Measurements from ENCODE around the gene TACR1. TPM values are rescaled to one million over a fixed set of nuclear protein-coding genes. Genes with fewer than 3 reads are reported as not detected.

Gene TACR1
- total and polyA plus RNA-seq, 2 donors (not counting 1 experiment from before 2014, with no cell fraction given), result 0.01 to 0.05 TPM

- no peak overlapping the region for H3K9ac ChIP-seq (ENCODE audit: low read length)
- no peak overlapping the region for H3K27ac Mint-ChIP-seq
- H3K9me3 Mint-ChIP-seq (ENCODE audit: insufficient read depth), result no peaks in the 10 kb centered on the region
- TF ChIP-seq EZH2 (IDR thresholded peaks at IDR 0.05; ENCODE audit: borderline replicate concordance, insufficient read depth, low read depth, low read length, poor library complexity, severe bottlenecking) (no peak), CTCF (IDR thresholded peaks at IDR 0.05) (no peak)
- peaks cover 7% of the 10 kb centered on the region for H3K27me3 Mint-ChIP-seq
- no peaks in the 10 kb centered on the region for H3K4me1 Mint-ChIP-seq
- H3K27ac ChIP-seq (ENCODE audit: low read length in 2 of 2), result no peak overlapping the region
- CTCF ChIA-PET, result no interaction called here
- no peaks in the 10 kb centered on the region for H3K9me3 ChIP-seq (ENCODE audit: control extremely low read depth in 1 of 3, control insufficient read depth in 2 of 3, insufficient read depth in 1 of 3, low read length in 2 of 3)
- DNase-seq, result no peak
- H3K27me3 ChIP-seq (replicated peaks in 1 of 4; ENCODE audit: control extremely low read depth in 1 of 4, control insufficient read depth in 3 of 4, insufficient read depth in 4 of 4, low read length in 3 of 4), result no peaks in the 10 kb centered on the region
- no peaks in the 10 kb centered on the region for H3K4me1 ChIP-seq (ENCODE audit: control insufficient read depth in 2 of 2, insufficient read depth in 2 of 2, low read length in 2 of 2)
- H3K4me3 ChIP-seq (ENCODE audit: control extremely low read depth in 1 of 5, extremely low read depth in 1 of 5, insufficient read depth in 1 of 5, low read depth in 2 of 5, low read length in 4 of 5), result no peak overlapping the region
- POLR2A ChIA-PET, result no interaction called here
- 100% methylated on average over 3 of the region's 4 CpGs for WGBS (ENCODE audit: insufficient coverage)
- H3K36me3 ChIP-seq (replicated peaks in 1 of 2; ENCODE audit: control extremely low read depth in 1 of 2, control insufficient read depth in 1 of 2, extremely low read depth in 1 of 2, insufficient read depth in 2 of 2, low read length in 1 of 2), result no peaks in the 10 kb centered on the region
- intact Hi-C loops (cut with micrococcal nuclease), result no loop called here
- H2AFZ ChIP-seq (ENCODE audit: insufficient read depth, low read depth, low read length, poor library complexity, severe bottlenecking), result no peak overlapping the region
- H3K4me3 Mint-ChIP-seq, result no peak overlapping the region
- H3K4me2 ChIP-seq (replicated peaks; ENCODE audit: low read depth, low read length, poor library complexity, severe bottlenecking), result no peak overlapping the region
- no peak for ATAC-seq (ENCODE audit: low read depth)
- no peaks in the 10 kb centered on the region for H4K20me1 ChIP-seq (ENCODE audit: control insufficient read depth, insufficient read depth, low read length, poor library complexity, severe bottlenecking)
- H3K79me2 ChIP-seq (ENCODE audit: control insufficient read depth, insufficient read depth, low read length), result no peaks in the 10 kb centered on the region
Measured at GRCh38 chr2:75224636-75225094, 25.3 kb upstream of the TACR1 start.

GRCh38 chr2:75222527-75222926, 23.2 kb upstream of the TACR1 start:
- no CpG with 5 or more reads among the region's 4 CpGs for WGBS (ENCODE audit: insufficient coverage)
- H3K27me3 Mint-ChIP-seq, result peaks cover 13% of the 10 kb centered on the region
- H3K27ac Mint-ChIP-seq, result no peak overlapping the region
- no peak for TF ChIP-seq EZH2 (IDR thresholded peaks at IDR 0.05; ENCODE audit: borderline replicate concordance, insufficient read depth, low read depth, low read length, poor library complexity, severe bottlenecking)
- no peak for TF ChIP-seq CTCF (IDR thresholded peaks at IDR 0.05)
- DNase-seq (no peak), ATAC-seq (ENCODE audit: low read depth) (no peak)
- no peaks in the 10 kb centered on the region for H4K20me1 ChIP-seq (ENCODE audit: control insufficient read depth, insufficient read depth, low read length, poor library complexity, severe bottlenecking)
- H3K4me3 Mint-ChIP-seq, result no peak overlapping the region
- POLR2A ChIA-PET, result no interaction called here
- CTCF ChIA-PET, result no interaction called here
- H3K9ac ChIP-seq (ENCODE audit: low read length), result no peak overlapping the region
- no peaks in the 10 kb centered on the region for H3K9me3 ChIP-seq (ENCODE audit: control extremely low read depth in 1 of 3, control insufficient read depth in 2 of 3, insufficient read depth in 1 of 3, low read length in 2 of 3)
- H3K36me3 ChIP-seq (replicated peaks in 1 of 2; ENCODE audit: control extremely low read depth in 1 of 2, control insufficient read depth in 1 of 2, extremely low read depth in 1 of 2, insufficient read depth in 2 of 2, low read length in 1 of 2), result no peaks in the 10 kb centered on the region
- no peak overlapping the region for H2AFZ ChIP-seq (ENCODE audit: insufficient read depth, low read depth, low read length, poor library complexity, severe bottlenecking)
- no peaks in the 10 kb centered on the region for H3K79me2 ChIP-seq (ENCODE audit: control insufficient read depth, insufficient read depth, low read length)
- no peaks in the 10 kb centered on the region for H3K9me3 Mint-ChIP-seq (ENCODE audit: insufficient read depth)
- intact Hi-C loops (cut with micrococcal nuclease), result no loop called here
- no peak overlapping the region for H3K27ac ChIP-seq (ENCODE audit: low read length in 2 of 2)
- H3K4me1 Mint-ChIP-seq, result no peaks in the 10 kb centered on the region
- H3K27me3 ChIP-seq (replicated peaks in 1 of 4; ENCODE audit: control extremely low read depth in 1 of 4, control insufficient read depth in 3 of 4, insufficient read depth in 4 of 4, low read length in 3 of 4), result no peaks in the 10 kb centered on the region
- H3K4me3 ChIP-seq (ENCODE audit: control extremely low read depth in 1 of 5, extremely low read depth in 1 of 5, insufficient read depth in 1 of 5, low read depth in 2 of 5, low read length in 4 of 5), result no peak overlapping the region
- no peaks in the 10 kb centered on the region for H3K4me1 ChIP-seq (ENCODE audit: control insufficient read depth in 2 of 2, insufficient read depth in 2 of 2, low read length in 2 of 2)
- no peak overlapping the region for H3K4me2 ChIP-seq (replicated peaks; ENCODE audit: low read depth, low read length, poor library complexity, severe bottlenecking)

Data from B cell (primary cell).